Colonic mucosa (tissue), 4 donors: ENCODE results near the gene SPPL2C. TPM values are rescaled to one million over a fixed set of nuclear protein-coding genes. Genes with fewer than 3 reads are reported as not detected.

Experiments used
- DNase-seq: peaks from one replicate; pipeline ENCODE4 v3.0.0-alpha.2; 2020
- H3K27ac ChIP-seq: fragments of 200-600 bp; one replicate; pipeline ENCODE4 v1.8.0; 2021
- H3K27me3 ChIP-seq: fragments of 200-600 bp; one replicate; pipeline ENCODE4 v1.8.0; 2021
- H3K36me3 ChIP-seq: fragments of 200-600 bp; one replicate; pipeline ENCODE4 v1.8.0; 2021
- H3K4me1 ChIP-seq: fragments of 200-600 bp; one replicate; pipeline ENCODE4 v1.8.0; 2021; ENCODE audit warnings: mild to moderate bottlenecking
- H3K4me3 ChIP-seq: fragments of 200-600 bp; one replicate; pipeline ENCODE4 v1.8.0; 2021
- H3K9ac ChIP-seq, 2 donors: one replicate each; pipeline ENCODE4 v1.7.0; 2013; ENCODE audit warnings: control low read depth in 2 of 2, low read depth in 2 of 2, low read length in 2 of 2
- H3K9me3 ChIP-seq: fragments of 200-600 bp; one replicate; pipeline ENCODE4 v1.8.0; 2021
- intact Hi-C: fragments of 100-400 bp; cut with DNase I; formaldehyde crosslinking; loops from one replicate; pipeline ENCODE4 v1.14.1; 2022
- total RNA-seq, 2 donors: library from RNA; stranded (reverse); fragmentation: NEBNext Ultra II Directional in 1 of 2; extraction: Animal tissue kit (Norgen Biotek cat#: 25700) in 1 of 2; gene quantifications; one replicate each; pipeline ENCODE4 v1.2.1, GENCODE V29; 2021
- TF ChIP-seq, protein P1 (sequence below): fragments of 200-600 bp; IDR thresholded peaks from one replicate; pipeline ENCODE4 v1.8.0; 2022; ENCODE audit warnings: antibody characterized with exemption, mild to moderate bottlenecking
- donor health status: healthy.
- donor health status: DM: no; HTN: no; CAD: no.
- donor health status: DM: no; HTN: no; CAD: no.

SPPL2C gene
- total RNA-seq, 2 donors from 2014 or later, result not detected

DNA sequence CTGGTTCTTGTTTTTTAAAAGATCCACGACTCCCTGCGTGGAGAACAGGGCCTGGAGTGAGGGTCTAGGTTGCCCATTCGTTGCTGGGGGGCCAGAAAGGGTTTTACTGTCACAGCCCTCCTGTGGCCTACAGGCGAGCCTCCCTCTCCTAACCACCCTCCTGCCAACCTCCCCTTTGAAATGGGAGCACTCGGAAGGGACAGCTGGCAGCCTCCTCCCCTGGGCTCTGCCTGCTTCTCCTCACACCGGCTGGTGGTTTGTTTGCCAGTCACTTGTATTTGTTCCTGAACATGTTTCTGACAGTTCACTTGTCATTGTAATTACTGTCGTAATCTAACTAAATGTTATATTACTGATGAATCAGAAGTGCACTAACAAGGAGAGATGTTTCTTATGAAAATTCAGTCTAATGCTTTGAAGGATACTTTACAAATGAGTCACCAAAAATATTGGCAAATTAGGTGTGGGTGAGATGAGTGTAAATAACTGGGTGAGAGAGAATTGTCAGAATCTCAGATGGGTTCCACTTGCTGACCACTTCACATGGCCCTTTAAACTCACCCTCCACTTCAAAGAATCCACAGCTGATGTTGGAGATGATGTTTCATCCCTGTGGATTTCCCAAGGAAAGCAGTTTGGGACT, 2.7 kb upstream of the SPPL2C start:
- Histone ChIP-seq H3K36me3 (no peaks in the 10 kb centered on the region), H3K9me3 (no peaks in the 10 kb centered on the region), H3K9ac (no peak overlapping the region), H3K4me1 (no peaks in the 10 kb centered on the region), H3K27me3 (no peaks in the 10 kb centered on the region), H3K4me3 (no peak overlapping the region), H3K27ac (no peak overlapping the region)
- TF ChIP-seq, protein P1, sequence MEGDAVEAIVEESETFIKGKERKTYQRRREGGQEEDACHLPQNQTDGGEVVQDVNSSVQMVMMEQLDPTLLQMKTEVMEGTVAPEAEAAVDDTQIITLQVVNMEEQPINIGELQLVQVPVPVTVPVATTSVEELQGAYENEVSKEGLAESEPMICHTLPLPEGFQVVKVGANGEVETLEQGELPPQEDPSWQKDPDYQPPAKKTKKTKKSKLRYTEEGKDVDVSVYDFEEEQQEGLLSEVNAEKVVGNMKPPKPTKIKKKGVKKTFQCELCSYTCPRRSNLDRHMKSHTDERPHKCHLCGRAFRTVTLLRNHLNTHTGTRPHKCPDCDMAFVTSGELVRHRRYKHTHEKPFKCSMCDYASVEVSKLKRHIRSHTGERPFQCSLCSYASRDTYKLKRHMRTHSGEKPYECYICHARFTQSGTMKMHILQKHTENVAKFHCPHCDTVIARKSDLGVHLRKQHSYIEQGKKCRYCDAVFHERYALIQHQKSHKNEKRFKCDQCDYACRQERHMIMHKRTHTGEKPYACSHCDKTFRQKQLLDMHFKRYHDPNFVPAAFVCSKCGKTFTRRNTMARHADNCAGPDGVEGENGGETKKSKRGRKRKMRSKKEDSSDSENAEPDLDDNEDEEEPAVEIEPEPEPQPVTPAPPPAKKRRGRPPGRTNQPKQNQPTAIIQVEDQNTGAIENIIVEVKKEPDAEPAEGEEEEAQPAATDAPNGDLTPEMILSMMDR, result no peak
- intact Hi-C loops, result no loop called here
- no peak for DNase-seq

DNA sequence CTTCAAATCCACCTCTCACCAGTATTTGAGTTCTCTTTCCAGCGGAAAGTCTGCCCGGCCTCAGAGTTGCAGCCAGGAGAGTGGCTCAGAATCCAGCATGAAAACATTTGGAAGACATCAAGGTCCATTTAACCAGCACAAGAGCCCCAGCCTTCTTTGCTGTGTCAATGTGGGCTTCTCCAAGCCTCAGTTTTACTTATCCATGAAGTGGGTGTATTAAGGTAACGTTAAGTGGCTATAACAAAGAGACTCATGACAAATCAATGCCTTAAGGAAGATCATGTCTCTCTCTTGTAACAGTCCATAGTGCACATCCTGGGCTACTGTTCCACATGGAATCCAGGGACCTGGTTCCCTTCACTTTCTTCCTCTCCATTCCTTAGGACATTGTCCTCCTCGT, 959 bp upstream of the SPPL2C start:
- TF ChIP-seq, protein P1, result no peak
- H3K36me3 ChIP-seq, result no peaks in the 10 kb centered on the region
- no peak overlapping the region for H3K9ac ChIP-seq
- no peaks in the 10 kb centered on the region for H3K27me3 ChIP-seq
- no peaks in the 10 kb centered on the region for H3K9me3 ChIP-seq
- no peak for DNase-seq
- H3K4me3 ChIP-seq, result no peak overlapping the region
- H3K4me1 ChIP-seq, result no peaks in the 10 kb centered on the region
- intact Hi-C loops, result no loop called here
- H3K27ac ChIP-seq, result no peak overlapping the region

DNA sequence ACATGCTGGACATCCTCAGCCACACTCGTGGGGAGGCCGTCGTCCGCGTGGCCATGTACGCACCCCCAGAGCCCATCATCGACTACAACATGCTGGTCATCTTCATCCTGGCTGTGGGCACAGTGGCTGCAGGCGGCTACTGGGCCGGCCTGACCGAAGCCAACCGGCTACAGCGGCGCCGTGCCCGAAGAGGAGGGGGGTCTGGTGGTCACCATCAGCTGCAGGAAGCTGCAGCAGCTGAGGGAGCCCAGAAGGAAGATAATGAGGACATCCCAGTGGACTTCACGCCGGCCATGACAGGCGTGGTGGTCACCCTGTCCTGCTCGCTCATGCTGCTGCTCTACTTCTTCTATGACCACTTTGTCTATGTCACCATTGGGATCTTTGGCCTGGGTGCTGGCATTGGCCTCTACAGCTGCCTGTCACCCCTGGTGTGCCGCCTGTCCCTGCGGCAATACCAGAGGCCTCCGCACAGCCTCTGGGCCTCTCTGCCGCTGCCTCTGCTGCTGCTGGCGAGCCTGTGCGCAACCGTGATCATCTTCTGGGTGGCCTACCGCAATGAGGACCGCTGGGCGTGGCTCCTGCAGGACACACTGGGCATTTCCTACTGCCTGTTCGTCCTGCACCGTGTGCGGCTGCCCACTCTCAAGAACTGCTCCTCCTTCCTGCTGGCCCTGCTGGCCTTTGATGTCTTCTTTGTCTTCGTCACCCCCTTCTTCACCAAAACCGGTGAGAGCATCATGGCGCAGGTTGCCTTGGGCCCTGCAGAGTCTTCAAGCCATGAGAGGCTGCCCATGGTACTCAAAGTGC, 900 bp downstream of the SPPL2C start:
- Histone ChIP-seq H3K4me1 (no peaks in the 10 kb centered on the region), H3K27me3 (no peaks in the 10 kb centered on the region), H3K4me3 (no peak overlapping the region), H3K9me3 (no peaks in the 10 kb centered on the region), H3K36me3 (no peaks in the 10 kb centered on the region), H3K27ac (no peak overlapping the region), H3K9ac (no peak overlapping the region)
- no peak for DNase-seq
- TF ChIP-seq, protein P1, result no peak
- intact Hi-C loops, result no loop called here

DNA sequence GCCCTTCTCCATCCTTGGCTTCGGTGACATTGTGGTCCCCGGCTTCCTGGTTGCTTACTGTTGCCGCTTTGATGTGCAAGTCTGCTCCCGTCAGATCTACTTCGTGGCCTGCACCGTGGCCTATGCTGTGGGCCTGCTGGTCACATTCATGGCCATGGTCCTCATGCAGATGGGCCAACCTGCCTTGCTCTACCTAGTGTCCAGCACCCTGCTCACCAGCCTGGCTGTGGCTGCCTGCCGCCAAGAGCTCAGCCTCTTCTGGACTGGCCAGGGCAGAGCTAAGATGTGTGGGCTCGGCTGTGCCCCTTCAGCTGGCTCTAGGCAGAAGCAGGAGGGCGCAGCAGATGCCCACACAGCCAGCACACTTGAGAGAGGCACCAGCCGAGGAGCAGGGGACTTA, 1.5 kb downstream of the SPPL2C start:
- intact Hi-C loops, result no loop called here
- no peaks in the 10 kb centered on the region for H3K9me3 ChIP-seq
- no peaks in the 10 kb centered on the region for H3K4me1 ChIP-seq
- TF ChIP-seq, protein P1, result no peak
- no peak overlapping the region for H3K4me3 ChIP-seq
- no peaks in the 10 kb centered on the region for H3K27me3 ChIP-seq
- no peaks in the 10 kb centered on the region for H3K36me3 ChIP-seq
- H3K27ac ChIP-seq, result no peak overlapping the region
- no peak overlapping the region for H3K9ac ChIP-seq
- no peak for DNase-seq

DNA sequence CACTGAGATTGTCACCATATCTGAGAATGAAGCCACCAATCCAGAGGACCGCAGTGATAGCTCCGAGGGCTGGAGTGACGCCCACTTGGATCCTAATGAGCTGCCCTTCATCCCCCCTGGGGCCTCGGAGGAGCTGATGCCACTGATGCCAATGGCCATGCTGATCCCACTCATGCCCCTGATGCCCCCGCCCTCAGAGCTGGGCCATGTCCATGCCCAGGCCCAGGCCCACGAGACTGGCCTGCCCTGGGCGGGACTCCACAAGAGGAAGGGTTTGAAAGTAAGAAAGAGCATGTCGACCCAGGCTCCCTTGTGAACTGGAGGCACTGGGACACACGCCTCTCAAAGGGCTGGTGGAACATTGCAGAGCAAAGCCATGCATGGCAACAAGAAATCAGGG, 2.0 kb downstream of the SPPL2C start:
- no peaks in the 10 kb centered on the region for H3K27me3 ChIP-seq
- H3K9ac ChIP-seq, result no peak overlapping the region
- no peaks in the 10 kb centered on the region for H3K36me3 ChIP-seq
- no peaks in the 10 kb centered on the region for H3K4me1 ChIP-seq
- no peaks in the 10 kb centered on the region for H3K9me3 ChIP-seq
- TF ChIP-seq, protein P1, result no peak
- no peak overlapping the region for H3K27ac ChIP-seq
- intact Hi-C loops, result no loop called here
- DNase-seq, result no peak
- no peak overlapping the region for H3K4me3 ChIP-seq
